ENCODE results near the gene YPEL1. TPM values are rescaled to one million over a fixed set of nuclear protein-coding genes. Genes with fewer than 3 reads are reported as not detected.
"Not testable (repeated sequence)": the region's sequence is repeated elsewhere in the genome, so short reads cannot be mapped to it uniquely, and the experiment has no call there.

Gene YPEL1
- total and polyA plus RNA-seq, 4 donors, result 0.83 to 4.8 (median 2.2) TPM

- no peak for TF ChIP-seq ZBTB33 (IDR thresholded peaks at IDR 0.05)
- no peak for TF ChIP-seq FOXA2 (IDR thresholded peaks at IDR 0.05)
- TF ChIP-seq REST (IDR thresholded peaks at IDR 0.05), result no peak
These were observed 10.4 kb upstream of the YPEL1 start (continued) for GRCh38 chr22:21745948-21746347.

GRCh38 chr22:21744917-21745316 is 9.3 kb upstream of the YPEL1 start:
- not testable (repeated sequence) for H3K4me3 ChIP-seq (ENCODE audit: low read depth in 1 of 3, low read length in 3 of 3); H3K4me1 ChIP-seq (ENCODE audit: control insufficient read depth in 4 of 4, insufficient read depth in 4 of 4, low read length in 3 of 4); H3K9me3 ChIP-seq (ENCODE audit: control insufficient read depth in 4 of 4, low read length in 3 of 4); H3K27me3 ChIP-seq (ENCODE audit: control insufficient read depth in 4 of 4, insufficient read depth in 4 of 4, low read length in 3 of 4); H3K36me3 ChIP-seq (ENCODE audit: control insufficient read depth in 4 of 4, insufficient read depth in 3 of 4, low read depth in 1 of 4, low read length in 3 of 4); DNase-seq (ENCODE audit: low spot score); H3K27ac ChIP-seq (ENCODE audit: low read depth in 1 of 2, low read length in 2 of 2); H3K9ac ChIP-seq (ENCODE audit: low read depth in 1 of 2, low read length in 2 of 2)
- WGBS, result 91% methylated on average over 6 of the region's 6 CpGs

GRCh38 chr22:21741790-21742189 is 6.2 kb upstream of the YPEL1 start:
- 93% methylated on average over 6 of the region's 6 CpGs for WGBS
- no peaks in the 10 kb centered on the region for H3K36me3 ChIP-seq (ENCODE audit: control insufficient read depth in 4 of 4, insufficient read depth in 3 of 4, low read depth in 1 of 4, low read length in 3 of 4)
- H3K9me3 ChIP-seq (ENCODE audit: control insufficient read depth in 4 of 4, low read length in 3 of 4), result no peaks in the 10 kb centered on the region
- TF ChIP-seq GABPA (IDR thresholded peaks at IDR 0.05 in 1 of 2, conservative IDR thresholded peaks at IDR 0.05 in 1 of 2) (no peak), SP1 (IDR thresholded peaks at IDR 0.05) (no peak), RAD21 (IDR thresholded peaks at IDR 0.05) (no peak), HNF4A (conservative IDR thresholded peaks at IDR 0.05) (no peak), EGR1 (IDR thresholded peaks at IDR 0.05; ENCODE audit: low read depth in 2 of 2) (no peak), JUND (IDR thresholded peaks at IDR 0.05) (no peak), FOXA2 (IDR thresholded peaks at IDR 0.05) (no peak), MAX (IDR thresholded peaks at IDR 0.05) (no peak), ZBTB33 (IDR thresholded peaks at IDR 0.05) (no peak), HNF4G (IDR thresholded peaks at IDR 0.05) (no peak), ATF3 (IDR thresholded peaks at IDR 0.05) (no peak), FOXA1 (IDR thresholded peaks at IDR 0.05) (no peak), RXRA (IDR thresholded peaks at IDR 0.05) (no peak), TAF1 (conservative IDR thresholded peaks at IDR 0.05) (no peak), CTCF (IDR thresholded peaks at IDR 0.05; ENCODE audit: low read depth, low read length, missing input control) (no peak), REST (IDR thresholded peaks at IDR 0.05) (no peak), NR2F2 (IDR thresholded peaks at IDR 0.05) (no peak), YY1 (IDR thresholded peaks at IDR 0.05) (no peak)
- H3K27ac ChIP-seq (ENCODE audit: low read depth in 1 of 2, low read length in 2 of 2), result no peak overlapping the region
- no peaks in the 10 kb centered on the region for H3K27me3 ChIP-seq (ENCODE audit: control insufficient read depth in 4 of 4, insufficient read depth in 4 of 4, low read length in 3 of 4)
- no peak overlapping the region for H3K9ac ChIP-seq (ENCODE audit: low read depth in 1 of 2, low read length in 2 of 2)
- H3K4me1 ChIP-seq (ENCODE audit: control insufficient read depth in 4 of 4, insufficient read depth in 4 of 4, low read length in 3 of 4), result no peaks in the 10 kb centered on the region
- DNase-seq (ENCODE audit: low spot score), result no peak
- no peak overlapping the region for H3K4me3 ChIP-seq (ENCODE audit: low read depth in 1 of 3, low read length in 3 of 3)

Measured in liver (tissue), 9 donors.